B cell (primary cell): ENCODE results near the gene PCSK1N. TPM values are rescaled to one million over a fixed set of nuclear protein-coding genes. Genes with fewer than 3 reads are reported as not detected.

Experiments used
- ATAC-seq: fragments of 200-7000 bp; cut with Tn5 transposase; one replicate; pipeline ENCODE4 v1.10.0; 2021; ENCODE audit warnings: low read depth, mild to moderate bottlenecking, moderate number of reproducible peaks, moderate library complexity
- CTCF ChIA-PET: fragments of 350-600 bp; sonication (Branson Sonifier 250); formaldehyde crosslinking; loops from one replicate; lab custom pipeline; 2021; ENCODE audit warnings: antibody characterized with exemption, inconsistent platforms; lab: Charles Lee
- POLR2A ChIA-PET: fragments of 350-600 bp; sonication (Branson Sonifier 250); formaldehyde crosslinking; loops from one replicate; lab custom pipeline; 2021; ENCODE audit warnings: antibody characterized with exemption; lab: Charles Lee
- DNase-seq: peaks from one replicate; pipeline ENCODE4 v3.0.0; 2013
- H2AFZ ChIP-seq: 2 replicates; pipeline ENCODE4 v1.6.1; 2012; ENCODE audit warnings: mild to moderate bottlenecking, low read depth, low read length; ENCODE audit not compliant: insufficient read depth, poor library complexity, severe bottlenecking
- H3K27ac ChIP-seq, 2 donors: 1 replicate in 1 of 2; 2 replicates in 1 of 2; pipeline ENCODE4 v1.5.1; 2012 to 2013; ENCODE audit warnings: low read length in 2 of 2, mild to moderate bottlenecking in 2 of 2, moderate library complexity in 1 of 2
- H3K27me3 ChIP-seq, 4 experiments: fragments of 200-600 bp in 1 of 4; sonication (generic) in 1 of 4; replicated peaks in 1 of 4; 1 replicate in 2 of 4; 2 replicates in 2 of 4; pipeline versions ENCODE4 v1.6.1 to v1.7.0; 2013 to 2016; ENCODE audit warnings: low read length in 3 of 4, mild to moderate bottlenecking in 2 of 4, mixed read lengths in 1 of 4, moderate library complexity in 1 of 4; ENCODE audit not compliant: insufficient read depth in 4 of 4, control insufficient read depth in 3 of 4; ENCODE audit errors: control extremely low read depth in 1 of 4
- H3K36me3 ChIP-seq, 2 experiments: replicated peaks in 1 of 2; 1 replicate in 1 of 2; 2 replicates in 1 of 2; pipeline versions ENCODE4 v1.6.1 to v1.7.1; 2013; ENCODE audit warnings: low read length in 1 of 2; ENCODE audit not compliant: insufficient read depth in 2 of 2, control insufficient read depth in 1 of 2; ENCODE audit errors: control extremely low read depth in 1 of 2, extremely low read depth in 1 of 2
- H3K4me1 ChIP-seq, 2 donors: fragments of 200-600 bp in 1 of 2; sonication (generic) in 1 of 2; 1 replicate in 1 of 2; 2 replicates in 1 of 2; pipeline versions ENCODE4 v1.5.1 to v1.6.1; 2013 to 2017; ENCODE audit warnings: low read length in 2 of 2; ENCODE audit not compliant: control insufficient read depth in 2 of 2, insufficient read depth in 2 of 2
- H3K4me2 ChIP-seq: replicated peaks from 2 replicates; pipeline ENCODE3; 2012; ENCODE audit warnings: mild to moderate bottlenecking, low read depth, low read length; ENCODE audit not compliant: poor library complexity, severe bottlenecking
- H3K4me3 ChIP-seq, 5 experiments: fragments of 200-600 bp in 1 of 5; sonication (generic) in 1 of 5; 1 replicate in 3 of 5; 2 replicates in 2 of 5; pipeline versions ENCODE4 v1.5.1 to v1.7.0; 2011 to 2016; ENCODE audit warnings: low read length in 4 of 5, mild to moderate bottlenecking in 4 of 5, low read depth in 2 of 5, control low read depth in 1 of 5, moderate library complexity in 1 of 5; ENCODE audit not compliant: insufficient read depth in 1 of 5; ENCODE audit errors: control extremely low read depth in 1 of 5, extremely low read depth in 1 of 5
- H3K79me2 ChIP-seq: fragments of 200-600 bp; sonication (generic); one replicate; pipeline ENCODE4 v1.6.0; 2016; ENCODE audit warnings: low read length; ENCODE audit not compliant: control insufficient read depth, insufficient read depth
- H3K9ac ChIP-seq: fragments of 200-600 bp; sonication (generic); 2 replicates; pipeline ENCODE4 v1.6.1; 2017; ENCODE audit warnings: mild to moderate bottlenecking, low read length, moderate library complexity
- H3K9me3 ChIP-seq, 3 donors: one replicate each; pipeline versions ENCODE4 v1.6.1 to v1.7.1; 2013; ENCODE audit warnings: low read length in 2 of 3; ENCODE audit not compliant: control insufficient read depth in 2 of 3, insufficient read depth in 1 of 3; ENCODE audit errors: control extremely low read depth in 1 of 3
- H4K20me1 ChIP-seq: 2 replicates; pipeline ENCODE4 v1.6.0; 2012; ENCODE audit warnings: mild to moderate bottlenecking, low read length; ENCODE audit not compliant: insufficient read depth, control insufficient read depth, poor library complexity, severe bottlenecking
- H3K27ac Mint-ChIP-seq: one replicate; pipeline ENCODE4 v1.8.0; 2021; ENCODE audit warnings: mixed read lengths
- H3K27me3 Mint-ChIP-seq: one replicate; pipeline ENCODE4 v1.8.0; 2021; ENCODE audit warnings: mixed read lengths
- H3K4me1 Mint-ChIP-seq: one replicate; pipeline ENCODE4 v1.8.0; 2021; ENCODE audit warnings: mixed read lengths
- H3K4me3 Mint-ChIP-seq: one replicate; pipeline ENCODE4 v1.8.0; 2021; ENCODE audit warnings: mixed read lengths
- H3K9me3 Mint-ChIP-seq: one replicate; pipeline ENCODE4 v1.8.0; 2022; ENCODE audit warnings: mixed read lengths; ENCODE audit not compliant: insufficient read depth
- EZH2 ChIP-seq: IDR thresholded peaks from 2 replicates; pipeline ENCODE4 v1.6.1; 2012; ENCODE audit warnings: borderline replicate concordance, low read depth, mild to moderate bottlenecking, moderate library complexity, low read length; ENCODE audit not compliant: insufficient read depth, poor library complexity, severe bottlenecking
- WGBS: methylation state at CpG from one replicate; pipeline ENCODE4 v1.1.5; 2013; ENCODE audit warnings: missing lambda C conversion rate; ENCODE audit not compliant: insufficient coverage; 5-methylcytosine and 5-hydroxymethylcytosine counted together
- intact Hi-C: fragments of 100-400 bp; cut with micrococcal nuclease; formaldehyde crosslinking; loops from one replicate; pipeline ENCODE4 v1.10.0; 2022
- polyA plus RNA-seq: library from polyadenylated mRNA; depleted of rRNA; stranded (reverse); fragments of >200 nt; gene quantifications from 2 replicates; pipeline ENCODE4 v1.2.3, GENCODE V29; 2012
- total RNA-seq, 2 donors: library from RNA; stranded (reverse); fragments of 120-200 nt in 1 of 2; gene quantifications; 1 replicate in 1 of 2; 2 replicates in 1 of 2; pipeline versions ENCODE4 v1.2.3 to v1.2.4, GENCODE V29; 2013 to 2022
- TF ChIP-seq, protein P1 (sequence below): fragments of 200-600 bp; IDR thresholded peaks from one replicate; pipeline ENCODE4 v1.8.0; 2022; ENCODE audit warnings: antibody characterized with exemption, mild to moderate bottlenecking

Gene PCSK1N
- total and polyA plus RNA-seq, 2 donors (not counting 1 experiment from before 2014, with no cell fraction given), result 0.09 TPM; not detected in 1

DNA sequence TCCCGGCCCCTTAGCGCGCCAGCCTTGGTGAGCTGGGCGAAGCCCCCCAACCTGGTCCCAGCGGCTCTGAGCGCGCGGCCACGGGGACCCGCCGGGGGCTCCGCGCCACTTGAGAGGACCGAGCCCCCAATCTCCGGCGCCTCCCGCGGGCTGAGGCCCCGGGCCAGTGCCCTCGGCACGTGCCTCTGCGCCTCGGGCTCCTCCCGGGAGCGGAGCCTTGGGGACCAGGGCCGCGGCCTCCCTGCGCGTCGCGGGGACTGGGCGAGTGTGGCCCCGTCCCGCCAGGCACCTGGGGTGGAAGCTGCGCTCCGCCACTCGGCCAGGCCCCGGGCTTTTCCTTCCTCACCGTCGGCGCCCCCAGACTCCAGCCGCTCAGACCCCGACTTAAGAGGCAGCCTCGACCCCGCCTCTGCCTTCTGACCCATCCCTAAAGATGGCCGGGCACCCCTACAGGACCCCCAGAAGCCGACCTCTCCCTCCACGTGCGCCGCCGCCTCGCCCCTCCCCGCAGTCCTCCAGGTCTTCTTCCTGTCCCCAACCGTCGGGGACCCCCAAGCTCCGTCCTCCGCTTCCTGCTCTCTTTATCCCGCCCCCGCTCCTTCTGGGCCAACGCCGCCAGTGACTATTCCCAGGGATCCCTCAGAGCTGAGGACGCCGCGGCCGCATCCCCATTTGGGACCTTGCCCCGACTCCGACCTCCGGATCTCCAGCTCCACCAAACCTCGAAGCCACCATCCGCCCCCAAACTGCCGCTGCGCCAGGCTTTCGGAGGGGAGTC lies 8.3 kb downstream of the PCSK1N start:
- Histone ChIP-seq H3K36me3 (peaks cover 0 to 4% of the 10 kb centered on the region in 2 experiments), H3K9me3 (peaks cover 0 to 11% (median 0%) of the 10 kb centered on the region in 3 donors), H3K27me3 (peaks cover 0 to 24% (median 7%) of the 10 kb centered on the region in 4 experiments), H4K20me1 (no peaks in the 10 kb centered on the region), H3K27ac (no peak overlapping the region), H3K4me2 (peak overlapping the region; percentile 54), H3K4me1 (peaks cover 0 to 6% of the 10 kb centered on the region in 2 donors), H3K4me3 (no peak overlapping the region), H3K9ac (no peak overlapping the region), H3K79me2 (no peaks in the 10 kb centered on the region), H2AFZ (no peak overlapping the region)
- Mint-ChIP-seq H3K27me3 (peaks cover 22% of the 10 kb centered on the region), H3K4me3 (peak overlapping the region; percentile 65), H3K27ac (no peak overlapping the region), H3K9me3 (no peaks in the 10 kb centered on the region), H3K4me1 (peaks cover 7% of the 10 kb centered on the region)
- CTCF ChIA-PET, result no interaction called here
- 28% methylated on average over 53 of the region's 73 CpGs for WGBS
- no peak for DNase-seq
- intact Hi-C loops, result no loop called here
- POLR2A ChIA-PET, result no interaction called here
- ATAC-seq, result no peak
- no peak for TF ChIP-seq EZH2

DNA sequence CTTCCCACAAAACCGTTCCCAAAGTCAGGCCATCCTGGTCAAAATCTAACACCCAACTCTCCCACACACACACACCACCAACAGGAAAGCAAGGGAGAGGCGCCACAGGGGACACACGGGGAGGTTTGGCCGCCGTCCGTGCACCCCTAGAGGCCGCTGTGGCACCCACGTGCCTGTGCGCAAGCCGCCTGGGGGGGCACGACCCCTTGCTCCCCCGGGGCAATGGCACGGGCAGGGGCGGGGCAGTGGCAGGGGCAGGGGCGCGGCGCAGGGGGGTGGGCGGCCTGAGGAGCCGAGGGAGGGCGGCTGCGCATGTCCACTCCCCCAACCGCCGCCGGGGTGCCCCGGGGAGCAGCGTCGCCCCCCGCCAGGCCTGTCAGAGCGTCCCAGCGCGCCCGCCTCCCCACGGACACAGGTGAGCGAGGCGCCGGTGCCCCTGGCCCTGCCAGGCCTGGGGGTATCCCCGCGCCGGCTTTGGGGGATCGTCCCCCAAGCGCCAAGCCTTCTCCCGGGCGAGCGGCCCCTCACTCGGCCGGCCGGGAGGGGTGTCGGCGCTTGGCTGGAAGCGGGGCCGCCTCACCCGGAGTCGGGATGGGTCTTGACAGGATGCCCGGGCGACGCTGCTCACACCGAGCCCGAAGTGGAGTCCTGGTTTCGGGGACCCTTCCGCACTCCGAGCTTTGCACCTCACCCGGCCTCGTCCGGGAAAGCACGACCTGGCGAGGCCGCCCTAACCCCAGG lies 9.1 kb downstream of the PCSK1N start, which contains the start of gene ERAS:
TSS of gene ERAS (plus strand) at position 379 of the 741 bp plus-strand sequence. CDS start 2,611 bp downstream, outside the sequence.
- peaks cover 0 to 4% of the 10 kb centered on the region in 2 experiments for H3K36me3 ChIP-seq
- H3K4me1 ChIP-seq, result peaks cover 0 to 6% of the 10 kb centered on the region in 2 donors
- no peak within 1 kb of the TSS for H3K27ac Mint-ChIP-seq
- peaks cover 0 to 11% (median 0%) of the 10 kb centered on the region in 3 donors for H3K9me3 ChIP-seq
- no peak within 1 kb of the TSS for H3K9ac ChIP-seq
- CTCF ChIA-PET, result no interaction called here
- peak within 1 kb of the TSS; percentile 54 for H3K4me2 ChIP-seq
- no peaks in the 10 kb centered on the region for H3K9me3 Mint-ChIP-seq
- 25% methylated on average over 55 of the region's 67 CpGs for WGBS
- peak within 1 kb of the TSS in 1 of 5 experiments; percentile 15 for H3K4me3 ChIP-seq
- no peak within 1 kb of the TSS for H3K27ac ChIP-seq
- no peak within 1 kb of the TSS for H2AFZ ChIP-seq
- TF ChIP-seq, protein P1, sequence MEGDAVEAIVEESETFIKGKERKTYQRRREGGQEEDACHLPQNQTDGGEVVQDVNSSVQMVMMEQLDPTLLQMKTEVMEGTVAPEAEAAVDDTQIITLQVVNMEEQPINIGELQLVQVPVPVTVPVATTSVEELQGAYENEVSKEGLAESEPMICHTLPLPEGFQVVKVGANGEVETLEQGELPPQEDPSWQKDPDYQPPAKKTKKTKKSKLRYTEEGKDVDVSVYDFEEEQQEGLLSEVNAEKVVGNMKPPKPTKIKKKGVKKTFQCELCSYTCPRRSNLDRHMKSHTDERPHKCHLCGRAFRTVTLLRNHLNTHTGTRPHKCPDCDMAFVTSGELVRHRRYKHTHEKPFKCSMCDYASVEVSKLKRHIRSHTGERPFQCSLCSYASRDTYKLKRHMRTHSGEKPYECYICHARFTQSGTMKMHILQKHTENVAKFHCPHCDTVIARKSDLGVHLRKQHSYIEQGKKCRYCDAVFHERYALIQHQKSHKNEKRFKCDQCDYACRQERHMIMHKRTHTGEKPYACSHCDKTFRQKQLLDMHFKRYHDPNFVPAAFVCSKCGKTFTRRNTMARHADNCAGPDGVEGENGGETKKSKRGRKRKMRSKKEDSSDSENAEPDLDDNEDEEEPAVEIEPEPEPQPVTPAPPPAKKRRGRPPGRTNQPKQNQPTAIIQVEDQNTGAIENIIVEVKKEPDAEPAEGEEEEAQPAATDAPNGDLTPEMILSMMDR, result peak; percentile 20
- TF ChIP-seq EZH2, result no peak
- intact Hi-C loops, result no loop called here
- ATAC-seq (peak; percentile 61), DNase-seq (peak; percentile 32)
- POLR2A ChIA-PET, result no interaction called here
- peaks cover 7% of the 10 kb centered on the region for H3K4me1 Mint-ChIP-seq
- no peaks in the 10 kb centered on the region for H4K20me1 ChIP-seq
- H3K4me3 Mint-ChIP-seq, result peak within 1 kb of the TSS; percentile 66
- peaks cover 22% of the 10 kb centered on the region for H3K27me3 Mint-ChIP-seq
- H3K27me3 ChIP-seq, result peaks cover 0 to 19% (median 7%) of the 10 kb centered on the region in 4 experiments
- no peaks in the 10 kb centered on the region for H3K79me2 ChIP-seq
